Chondrocyte (in vitro differentiated cells): ENCODE data around the gene EFL1. TPM values are rescaled to one million over a fixed set of nuclear protein-coding genes. Genes with fewer than 3 reads are reported as not detected.

Source experiments
- DNase-seq: peaks from one replicate; pipeline ENCODE4 v3.0.0; 2021; ENCODE audit warnings: mixed read lengths, low spot score
- H3K27ac Mint-ChIP-seq: one replicate; pipeline ENCODE4 v1.8.0; 2021; ENCODE audit warnings: mild to moderate bottlenecking, moderate library complexity, mixed read lengths; ENCODE audit not compliant: unreplicated experiment
- H3K27me3 Mint-ChIP-seq: 2 replicates; pipeline ENCODE4 v1.8.0; 2021; ENCODE audit warnings: low read depth, mixed read lengths
- H3K36me3 Mint-ChIP-seq: 2 replicates; pipeline ENCODE4 v1.8.0; 2021; ENCODE audit warnings: low read depth, mixed read lengths
- H3K4me1 Mint-ChIP-seq: 2 replicates; pipeline ENCODE4 v1.8.0; 2021; ENCODE audit warnings: low read depth, mild to moderate bottlenecking, mixed read lengths
- H3K4me3 Mint-ChIP-seq: one replicate; pipeline ENCODE4 v1.8.0; 2021; ENCODE audit warnings: mild to moderate bottlenecking, moderate library complexity, mixed read lengths; ENCODE audit not compliant: unreplicated experiment
- H3K9me3 Mint-ChIP-seq: 2 replicates; pipeline ENCODE4 v1.8.0; 2021; ENCODE audit warnings: low read depth, mixed read lengths
- total RNA-seq: library from RNA; stranded (reverse); gene quantifications from 3 replicates; pipeline ENCODE4 v1.2.1, GENCODE V29; 2021
- TF ChIP-seq, protein P1 (sequence below): fragments of 200-600 bp; sonication (generic); IDR thresholded peaks from 2 replicates; pipeline ENCODE4 v1.5.0; 2021; ENCODE audit warnings: antibody characterized with exemption, mild to moderate bottlenecking, moderate library complexity

The EFL1 gene
- total RNA-seq, 1 donor from 2014 or later: 16.6 TPM

DNA sequence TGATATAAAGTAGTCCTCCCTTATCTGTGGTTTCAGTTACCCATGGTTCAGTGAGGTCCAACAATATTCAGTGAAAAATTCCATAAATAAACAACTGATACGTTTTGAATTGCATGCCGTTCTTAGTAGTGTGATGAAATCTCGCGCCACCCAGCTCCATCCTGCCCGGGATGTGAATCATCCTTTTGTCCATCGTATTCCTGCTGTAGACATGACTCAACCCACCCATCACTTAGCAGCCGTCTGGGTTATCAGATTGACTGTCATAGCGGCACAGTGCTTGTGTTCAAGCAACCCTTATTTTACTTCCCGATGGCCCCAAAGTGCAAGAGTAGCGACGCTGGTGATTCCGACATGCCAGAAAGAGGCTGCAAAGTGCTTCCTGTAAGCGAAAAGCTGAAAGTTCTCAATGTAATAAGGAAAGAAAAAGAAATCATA is 168.7 kb downstream of the EFL1 start:
- H3K9me3 Mint-ChIP-seq: peaks cover 3% of the 10 kb centered on the region
- peak; percentile 20 for DNase-seq
- H3K4me3 Mint-ChIP-seq: peak overlapping the region; percentile 77
- no peaks in the 10 kb centered on the region for H3K27me3 Mint-ChIP-seq
- TF ChIP-seq, protein P1, sequence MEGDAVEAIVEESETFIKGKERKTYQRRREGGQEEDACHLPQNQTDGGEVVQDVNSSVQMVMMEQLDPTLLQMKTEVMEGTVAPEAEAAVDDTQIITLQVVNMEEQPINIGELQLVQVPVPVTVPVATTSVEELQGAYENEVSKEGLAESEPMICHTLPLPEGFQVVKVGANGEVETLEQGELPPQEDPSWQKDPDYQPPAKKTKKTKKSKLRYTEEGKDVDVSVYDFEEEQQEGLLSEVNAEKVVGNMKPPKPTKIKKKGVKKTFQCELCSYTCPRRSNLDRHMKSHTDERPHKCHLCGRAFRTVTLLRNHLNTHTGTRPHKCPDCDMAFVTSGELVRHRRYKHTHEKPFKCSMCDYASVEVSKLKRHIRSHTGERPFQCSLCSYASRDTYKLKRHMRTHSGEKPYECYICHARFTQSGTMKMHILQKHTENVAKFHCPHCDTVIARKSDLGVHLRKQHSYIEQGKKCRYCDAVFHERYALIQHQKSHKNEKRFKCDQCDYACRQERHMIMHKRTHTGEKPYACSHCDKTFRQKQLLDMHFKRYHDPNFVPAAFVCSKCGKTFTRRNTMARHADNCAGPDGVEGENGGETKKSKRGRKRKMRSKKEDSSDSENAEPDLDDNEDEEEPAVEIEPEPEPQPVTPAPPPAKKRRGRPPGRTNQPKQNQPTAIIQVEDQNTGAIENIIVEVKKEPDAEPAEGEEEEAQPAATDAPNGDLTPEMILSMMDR: no peak
- H3K36me3 Mint-ChIP-seq: peaks cover 12% of the 10 kb centered on the region
- peak overlapping the region; percentile 94 for H3K27ac Mint-ChIP-seq
- peaks cover 42% of the 10 kb centered on the region for H3K4me1 Mint-ChIP-seq

DNA sequence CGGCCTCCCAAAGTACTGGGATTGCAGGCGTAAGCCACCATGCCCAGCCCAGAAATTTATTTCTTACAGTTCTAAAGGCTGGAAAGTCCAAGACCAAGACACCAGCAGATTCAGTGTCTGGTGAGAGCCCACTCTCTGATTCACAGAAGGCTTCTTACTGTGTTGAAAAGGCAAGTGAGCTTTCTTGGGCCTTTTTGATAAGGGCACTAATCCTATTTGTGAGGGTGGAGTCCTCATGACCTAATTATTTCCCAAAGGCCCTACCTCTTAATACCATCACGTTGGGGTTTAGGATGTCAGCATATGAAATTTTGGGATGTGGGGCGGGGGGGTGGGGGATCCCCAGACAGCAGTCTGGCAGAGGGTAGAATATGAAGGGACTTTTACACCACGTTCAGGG is 169.2 kb downstream of the EFL1 start:
- peak overlapping the region; percentile 77 for H3K4me3 Mint-ChIP-seq
- H3K27me3 Mint-ChIP-seq: no peaks in the 10 kb centered on the region
- peak overlapping the region; percentile 94 for H3K27ac Mint-ChIP-seq
- TF ChIP-seq, protein P1: no peak
- no peak for DNase-seq
- H3K4me1 Mint-ChIP-seq: peaks cover 37% of the 10 kb centered on the region
- H3K36me3 Mint-ChIP-seq: peaks cover 10% of the 10 kb centered on the region
- peaks cover 3% of the 10 kb centered on the region for H3K9me3 Mint-ChIP-seq

DNA sequence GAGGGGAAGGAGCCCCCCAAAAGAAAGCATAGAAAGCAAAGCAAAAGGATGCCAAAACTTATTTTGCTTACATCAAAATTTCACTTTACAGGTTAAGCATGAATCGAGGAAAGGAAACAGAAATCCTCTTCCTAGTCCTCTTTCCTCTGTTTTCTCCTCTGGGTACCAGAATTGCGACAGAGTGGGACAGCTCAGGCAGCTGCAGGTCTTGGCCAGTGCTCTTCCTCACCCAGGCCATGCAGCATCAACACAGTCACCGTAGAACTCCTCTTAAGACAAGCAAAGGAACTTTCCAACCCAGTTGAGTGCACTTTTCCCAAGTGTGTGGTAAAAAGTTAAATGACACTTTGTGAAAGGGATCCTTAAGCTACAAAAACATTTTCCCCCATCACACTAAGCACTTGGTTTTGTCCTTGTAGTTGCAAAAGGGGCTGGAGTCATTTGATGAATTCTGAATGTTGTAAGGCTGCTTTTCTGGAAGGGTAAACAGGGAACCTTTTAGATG is 170.8 kb downstream of the EFL1 start:
- H3K4me3 Mint-ChIP-seq: no peak overlapping the region
- DNase-seq: no peak
- H3K27me3 Mint-ChIP-seq: no peaks in the 10 kb centered on the region
- H3K36me3 Mint-ChIP-seq: peaks cover 4% of the 10 kb centered on the region
- H3K9me3 Mint-ChIP-seq: peaks cover 3% of the 10 kb centered on the region
- TF ChIP-seq, protein P1: no peak
- no peak overlapping the region for H3K27ac Mint-ChIP-seq
- H3K4me1 Mint-ChIP-seq: peaks cover 28% of the 10 kb centered on the region

DNA sequence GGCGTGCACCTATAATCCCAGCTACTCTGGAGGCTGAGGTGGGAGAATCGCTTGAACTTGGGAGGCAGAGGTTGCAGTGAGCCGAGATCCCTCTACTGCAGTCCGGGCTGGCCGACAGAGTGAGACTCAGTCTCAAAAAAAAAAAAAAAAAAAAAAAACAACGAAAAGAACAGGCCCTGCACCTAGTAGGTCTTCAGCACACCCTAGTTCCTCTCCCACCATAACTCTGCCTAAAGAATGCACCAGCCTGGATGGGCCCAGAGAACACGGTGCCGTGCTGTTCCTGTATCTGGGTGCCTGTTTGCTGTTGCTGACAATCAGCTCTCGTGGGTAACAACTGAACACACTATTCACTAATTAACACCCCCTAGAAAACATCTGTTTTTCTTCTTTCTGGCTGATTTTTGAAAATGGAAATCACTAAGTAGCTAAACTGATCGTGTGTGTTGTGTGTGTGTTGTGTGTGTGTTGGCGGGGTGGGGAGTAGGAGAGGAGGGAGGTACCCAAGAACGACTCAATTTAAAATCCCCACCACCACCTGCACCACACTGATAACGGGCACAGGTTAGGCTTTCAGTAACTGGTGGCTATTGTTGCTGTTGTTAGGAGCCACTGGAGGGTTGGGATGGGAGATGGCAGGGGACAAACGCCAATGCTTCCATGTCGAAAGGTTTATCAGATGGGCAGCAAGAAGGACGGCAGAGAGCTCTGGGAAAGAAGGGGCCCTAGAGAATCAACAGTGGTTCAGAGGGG is 176.1 kb downstream of the EFL1 start:
- H3K27ac Mint-ChIP-seq: no peak overlapping the region
- H3K9me3 Mint-ChIP-seq: no peaks in the 10 kb centered on the region
- H3K4me1 Mint-ChIP-seq: peaks cover 16% of the 10 kb centered on the region
- no peak overlapping the region for H3K4me3 Mint-ChIP-seq
- TF ChIP-seq, protein P1: no peak
- H3K27me3 Mint-ChIP-seq: no peaks in the 10 kb centered on the region
- no peak for DNase-seq
- no peaks in the 10 kb centered on the region for H3K36me3 Mint-ChIP-seq

DNA sequence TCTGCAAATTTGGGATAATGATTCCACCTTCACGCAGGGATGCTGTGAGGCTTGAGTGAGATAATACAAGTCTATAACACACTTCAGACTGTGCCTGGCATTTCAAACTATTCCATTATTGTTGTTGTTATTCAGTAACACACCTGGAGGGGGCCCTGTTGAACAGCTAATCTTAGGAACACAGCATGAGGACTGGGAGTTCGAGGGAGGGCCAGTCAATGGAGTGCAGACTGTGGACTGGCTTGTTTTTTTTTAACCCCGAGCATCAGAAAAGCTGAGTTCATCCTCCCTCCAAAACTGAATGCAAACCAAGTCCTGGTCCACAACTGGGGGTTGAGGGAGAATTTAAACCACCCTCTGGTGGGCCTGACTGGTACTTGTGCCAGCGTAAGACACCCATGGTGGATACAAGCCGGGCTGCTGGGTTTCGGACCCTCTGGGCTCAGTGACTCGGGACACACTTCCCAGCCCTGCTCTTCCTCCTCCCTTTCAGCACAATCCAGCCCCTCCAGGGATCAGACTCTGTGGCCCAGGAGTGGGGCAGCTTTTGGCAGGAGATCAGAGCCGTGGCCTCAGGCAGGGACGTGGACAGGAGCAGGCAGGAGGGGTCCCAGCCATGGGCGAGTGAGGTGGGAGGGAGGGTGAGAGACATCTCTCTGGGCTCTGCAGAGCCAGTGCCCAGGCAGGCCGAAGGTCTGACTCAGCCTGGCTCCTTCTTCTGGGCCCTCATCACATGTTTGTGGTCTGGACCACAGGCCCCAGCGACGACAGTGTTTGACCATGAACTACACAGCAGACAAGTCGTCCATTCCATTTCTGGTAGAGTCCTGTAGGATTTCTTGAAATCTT is 180.4 kb downstream of the EFL1 start:
- no peak for DNase-seq
- H3K4me3 Mint-ChIP-seq: peak overlapping the region; percentile 35
- peaks cover 32% of the 10 kb centered on the region for H3K4me1 Mint-ChIP-seq
- TF ChIP-seq, protein P1: peak; percentile 75
- H3K27me3 Mint-ChIP-seq: no peaks in the 10 kb centered on the region
- no peaks in the 10 kb centered on the region for H3K9me3 Mint-ChIP-seq
- H3K27ac Mint-ChIP-seq: peak overlapping the region; percentile 96
- no peaks in the 10 kb centered on the region for H3K36me3 Mint-ChIP-seq
